AG08395 (cell line): ENCODE results near the gene DDX39B.
A peak's percentile ranks its signal among the peaks of the same experiment; 100 is the strongest.

Experiments used
- DNase-seq: peaks from one replicate; pipeline ENCODE4 v3.0.0; 2012; ENCODE audit warnings: mixed read lengths, low spot score

Gene DDX39B

DNA sequence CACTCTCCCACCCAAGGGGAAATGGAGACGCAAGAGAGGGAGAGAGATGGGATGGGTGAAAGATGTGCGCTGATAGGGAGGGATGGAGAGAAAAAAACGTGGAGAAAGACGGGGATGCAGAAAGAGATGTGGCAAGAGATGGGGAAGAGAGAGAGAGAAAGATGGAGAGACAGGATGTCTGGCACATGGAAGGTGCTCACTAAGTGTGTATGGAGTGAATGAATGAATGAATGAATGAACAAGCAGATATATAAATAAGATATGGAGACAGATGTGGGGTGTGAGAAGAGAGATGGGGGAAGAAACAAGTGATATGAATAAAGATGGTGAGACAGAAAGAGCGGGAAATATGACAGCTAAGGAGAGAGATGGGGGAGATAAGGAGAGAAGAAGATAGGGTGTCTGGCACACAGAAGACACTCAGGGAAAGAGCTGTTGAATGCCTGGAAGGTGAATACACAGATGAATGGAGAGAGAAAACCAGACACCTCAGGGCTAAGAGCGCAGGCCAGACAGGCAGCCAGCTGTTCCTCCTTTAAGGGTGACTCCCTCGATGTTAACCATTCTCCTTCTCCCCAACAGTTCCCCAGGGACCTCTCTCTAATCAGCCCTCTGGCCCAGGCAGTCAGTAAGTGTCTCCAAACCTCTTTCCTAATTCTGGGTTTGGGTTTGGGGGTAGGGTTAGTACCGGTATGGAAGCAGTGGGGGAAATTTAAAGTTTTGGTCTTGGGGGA lies 34.3 kb upstream of the DDX39B start:
- no peak for DNase-seq

DNA sequence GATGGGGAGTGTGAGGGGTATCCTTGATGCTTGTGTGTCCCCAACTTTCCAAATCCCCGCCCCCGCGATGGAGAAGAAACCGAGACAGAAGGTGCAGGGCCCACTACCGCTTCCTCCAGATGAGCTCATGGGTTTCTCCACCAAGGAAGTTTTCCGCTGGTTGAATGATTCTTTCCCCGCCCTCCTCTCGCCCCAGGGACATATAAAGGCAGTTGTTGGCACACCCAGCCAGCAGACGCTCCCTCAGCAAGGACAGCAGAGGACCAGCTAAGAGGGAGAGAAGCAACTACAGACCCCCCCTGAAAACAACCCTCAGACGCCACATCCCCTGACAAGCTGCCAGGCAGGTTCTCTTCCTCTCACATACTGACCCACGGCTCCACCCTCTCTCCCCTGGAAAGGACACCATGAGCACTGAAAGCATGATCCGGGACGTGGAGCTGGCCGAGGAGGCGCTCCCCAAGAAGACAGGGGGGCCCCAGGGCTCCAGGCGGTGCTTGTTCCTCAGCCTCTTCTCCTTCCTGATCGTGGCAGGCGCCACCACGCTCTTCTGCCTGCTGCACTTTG lies 33.6 kb upstream of the DDX39B start, which contains the start of gene TNF:
Gene TNF, plus strand, starts transcription at position 231 of the 567 bp plus-strand sequence. Its CDS starts 177 bp downstream, at position 408.
- no peak for DNase-seq

DNA sequence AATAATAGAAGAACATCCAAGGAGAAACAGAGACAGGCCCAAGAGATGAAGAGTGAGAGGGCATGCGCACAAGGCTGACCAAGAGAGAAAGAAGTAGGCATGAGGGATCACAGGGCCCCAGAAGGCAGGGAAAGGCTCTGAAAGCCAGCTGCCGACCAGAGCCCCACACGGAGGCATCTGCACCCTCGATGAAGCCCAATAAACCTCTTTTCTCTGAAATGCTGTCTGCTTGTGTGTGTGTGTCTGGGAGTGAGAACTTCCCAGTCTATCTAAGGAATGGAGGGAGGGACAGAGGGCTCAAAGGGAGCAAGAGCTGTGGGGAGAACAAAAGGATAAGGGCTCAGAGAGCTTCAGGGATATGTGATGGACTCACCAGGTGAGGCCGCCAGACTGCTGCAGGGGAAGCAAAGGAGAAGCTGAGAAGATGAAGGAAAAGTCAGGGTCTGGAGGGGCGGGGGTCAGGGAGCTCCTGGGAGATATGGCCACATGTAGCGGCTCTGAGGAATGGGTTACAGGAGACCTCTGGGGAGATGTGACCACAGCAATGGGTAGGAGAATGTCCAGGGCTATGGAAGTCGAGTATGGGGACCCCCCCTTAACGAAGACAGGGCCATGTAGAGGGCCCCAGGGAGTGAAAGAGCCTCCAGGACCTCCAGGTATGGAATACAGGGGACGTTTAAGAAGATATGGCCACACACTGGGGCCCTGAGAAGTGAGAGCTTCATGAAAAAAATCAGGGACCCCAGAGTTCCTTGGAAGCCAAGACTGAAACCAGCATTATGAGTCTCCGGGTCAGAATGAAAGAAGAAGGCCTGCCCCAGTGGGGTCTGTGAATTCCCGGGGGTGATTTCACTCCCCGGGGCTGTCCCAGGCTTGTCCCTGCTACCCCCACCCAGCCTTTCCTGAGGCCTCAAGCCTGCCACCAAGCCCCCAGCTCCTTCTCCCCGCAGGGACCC lies 32.6 kb upstream of the DDX39B start:
- DNase-seq, result no peak

DNA sequence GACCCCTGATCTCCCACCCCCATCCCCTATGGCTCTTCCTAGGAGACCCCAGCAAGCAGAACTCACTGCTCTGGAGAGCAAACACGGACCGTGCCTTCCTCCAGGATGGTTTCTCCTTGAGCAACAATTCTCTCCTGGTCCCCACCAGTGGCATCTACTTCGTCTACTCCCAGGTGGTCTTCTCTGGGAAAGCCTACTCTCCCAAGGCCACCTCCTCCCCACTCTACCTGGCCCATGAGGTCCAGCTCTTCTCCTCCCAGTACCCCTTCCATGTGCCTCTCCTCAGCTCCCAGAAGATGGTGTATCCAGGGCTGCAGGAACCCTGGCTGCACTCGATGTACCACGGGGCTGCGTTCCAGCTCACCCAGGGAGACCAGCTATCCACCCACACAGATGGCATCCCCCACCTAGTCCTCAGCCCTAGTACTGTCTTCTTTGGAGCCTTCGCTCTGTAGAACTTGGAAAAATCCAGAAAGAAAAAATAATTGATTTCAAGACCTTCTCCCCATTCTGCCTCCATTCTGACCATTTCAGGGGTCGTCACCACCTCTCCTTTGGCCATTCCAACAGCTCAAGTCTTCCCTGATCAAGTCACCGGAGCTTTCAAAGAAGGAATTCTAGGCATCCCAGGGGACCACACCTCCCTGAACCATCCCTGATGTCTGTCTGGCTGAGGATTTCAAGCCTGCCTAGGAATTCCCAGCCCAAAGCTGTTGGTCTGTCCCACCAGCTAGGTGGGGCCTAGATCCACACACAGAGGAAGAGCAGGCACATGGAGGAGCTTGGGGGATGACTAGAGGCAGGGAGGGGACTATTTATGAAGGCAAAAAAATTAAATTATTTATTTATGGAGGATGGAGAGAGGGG lies 31.7 kb upstream of the DDX39B start:
- DNase-seq, result no peak

DNA sequence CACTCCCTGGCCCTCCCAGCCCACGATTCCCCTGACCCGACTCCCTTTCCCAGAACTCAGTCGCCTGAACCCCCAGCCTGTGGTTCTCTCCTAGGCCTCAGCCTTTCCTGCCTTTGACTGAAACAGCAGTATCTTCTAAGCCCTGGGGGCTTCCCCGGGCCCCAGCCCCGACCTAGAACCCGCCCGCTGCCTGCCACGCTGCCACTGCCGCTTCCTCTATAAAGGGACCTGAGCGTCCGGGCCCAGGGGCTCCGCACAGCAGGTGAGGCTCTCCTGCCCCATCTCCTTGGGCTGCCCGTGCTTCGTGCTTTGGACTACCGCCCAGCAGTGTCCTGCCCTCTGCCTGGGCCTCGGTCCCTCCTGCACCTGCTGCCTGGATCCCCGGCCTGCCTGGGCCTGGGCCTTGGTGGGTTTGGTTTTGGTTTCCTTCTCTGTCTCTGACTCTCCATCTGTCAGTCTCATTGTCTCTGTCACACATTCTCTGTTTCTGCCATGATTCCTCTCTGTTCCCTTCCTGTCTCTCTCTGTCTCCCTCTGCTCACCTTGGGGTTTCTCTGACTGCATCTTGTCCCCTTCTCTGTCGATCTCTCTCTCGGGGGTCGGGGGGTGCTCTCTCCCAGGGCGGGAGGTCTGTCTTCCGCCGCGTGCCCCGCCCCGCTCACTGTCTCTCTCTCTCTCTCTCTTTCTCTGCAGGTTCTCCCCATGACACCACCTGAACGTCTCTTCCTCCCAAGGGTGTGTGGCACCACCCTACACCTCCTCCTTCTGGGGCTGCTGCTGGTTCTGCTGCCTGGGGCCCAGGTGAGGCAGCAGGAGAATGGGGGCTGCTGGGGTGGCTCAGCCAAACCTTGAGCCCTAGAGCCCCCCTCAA lies 30.5 kb upstream of the DDX39B start, which contains the start of gene LTA:
Gene LTA, plus strand, starts transcription at position 249 of the 871 bp plus-strand sequence. Its CDS starts 454 bp downstream, at position 703.
- DNase-seq, result no peak

DNA sequence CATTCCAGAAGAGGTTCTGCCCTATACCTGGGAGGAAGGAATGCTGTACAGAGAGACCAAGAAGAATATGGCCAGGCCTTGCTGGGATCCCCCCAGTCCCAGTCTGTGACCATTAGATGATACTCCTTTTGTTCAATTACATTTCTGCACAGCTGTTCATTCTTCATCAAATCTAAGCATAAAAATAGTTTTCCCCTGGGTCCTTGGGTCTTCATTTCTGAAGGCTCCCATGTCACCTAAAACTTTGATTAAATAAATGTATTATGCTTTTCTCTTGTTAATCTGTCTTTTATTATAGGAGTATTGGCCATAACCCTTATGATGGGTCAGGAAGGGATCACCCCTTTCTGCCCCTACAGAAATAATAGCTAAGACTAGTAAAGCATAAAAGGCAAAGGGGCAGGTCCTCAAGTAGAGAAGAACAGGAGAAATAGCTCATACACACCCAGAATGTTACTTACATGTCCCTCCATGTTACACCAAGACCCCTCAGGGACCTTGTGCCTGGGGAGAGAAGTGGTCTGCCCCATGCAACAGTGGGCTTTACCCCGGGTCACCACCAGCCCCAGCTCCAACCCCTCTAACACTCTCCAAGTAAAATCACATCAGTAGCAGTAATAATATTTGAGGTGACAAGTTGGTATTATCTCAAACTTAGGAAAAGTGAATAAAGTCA lies 28.2 kb upstream of the DDX39B start:
- no peak for DNase-seq

DNA sequence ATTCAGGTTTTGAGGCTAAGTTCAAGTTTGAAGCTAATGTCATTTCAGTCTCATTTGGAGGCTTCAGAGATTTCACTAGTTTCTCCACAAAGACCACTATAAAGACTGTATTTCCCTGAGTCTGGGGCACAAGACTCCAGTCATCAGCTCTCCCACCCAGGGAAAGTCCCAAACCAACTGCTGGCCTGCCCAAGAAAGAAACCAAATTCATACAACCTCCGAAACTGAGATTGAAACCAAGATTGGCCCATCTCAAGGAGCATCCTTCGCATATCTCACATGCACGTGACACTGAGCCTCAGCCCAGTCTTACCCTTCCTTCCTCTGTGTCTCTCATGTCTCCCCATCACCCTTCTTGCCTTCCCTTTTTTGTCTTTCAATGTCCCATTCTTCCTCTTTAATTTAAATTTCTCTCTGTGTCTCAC lies 26.7 kb upstream of the DDX39B start:
- no peak for DNase-seq

DNA sequence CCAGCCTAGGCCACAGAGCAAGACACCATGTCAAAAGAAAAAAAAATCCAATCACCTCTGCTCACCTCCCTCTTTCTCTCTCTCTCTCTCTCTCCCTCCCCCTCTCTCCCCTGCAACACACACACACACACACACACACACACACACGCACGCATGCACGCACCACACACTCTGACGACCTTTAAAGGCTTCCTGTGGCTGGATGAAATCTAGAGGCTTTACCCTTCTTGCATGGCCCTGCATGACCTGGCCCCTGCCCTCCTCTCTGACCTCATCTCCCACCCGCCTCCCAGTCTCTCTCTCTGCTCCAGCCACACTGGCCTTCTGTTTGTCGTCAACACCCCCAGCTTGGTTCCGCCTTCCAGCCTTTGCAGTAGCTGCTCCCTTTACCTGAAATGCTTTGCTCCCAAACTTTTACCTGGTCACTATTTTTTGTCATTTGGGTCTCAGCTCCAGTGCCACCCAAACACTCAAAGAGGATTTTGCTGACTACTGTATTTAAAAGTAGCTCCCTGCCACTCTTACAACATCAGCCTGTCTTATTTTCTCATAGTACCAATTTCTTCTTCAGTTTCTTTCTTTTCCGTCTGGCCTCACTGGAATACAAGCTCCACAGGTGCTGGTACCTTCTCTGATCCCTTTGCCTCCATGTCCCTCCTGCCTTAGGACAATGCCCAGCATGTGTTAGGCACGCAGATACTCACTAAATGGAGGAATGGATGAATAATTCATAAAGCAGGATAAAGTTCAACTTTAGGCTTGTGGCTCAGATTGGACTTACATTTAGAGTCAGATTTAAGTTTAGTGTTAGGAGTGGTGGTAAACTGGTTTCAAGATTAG lies 25.9 kb upstream of the DDX39B start:
- DNase-seq, result no peak

DNA sequence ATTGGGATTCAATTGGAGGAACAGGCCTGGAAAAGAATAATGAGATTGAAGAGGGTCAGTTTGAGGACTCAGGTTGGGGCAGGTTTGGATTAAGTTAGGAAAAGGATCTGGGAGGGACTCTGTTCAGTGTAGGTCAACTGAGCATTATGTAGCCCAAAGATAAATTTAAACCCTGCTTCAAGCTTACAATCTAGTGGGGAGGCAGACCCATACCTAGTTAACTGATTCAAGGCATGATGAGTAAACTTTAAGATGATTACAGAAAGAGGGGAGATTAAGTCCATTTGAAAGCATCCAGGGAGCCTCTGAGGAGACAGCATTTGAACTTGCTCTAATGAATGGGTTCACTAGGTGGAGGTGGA lies 18.9 kb upstream of the DDX39B start:
- no peak for DNase-seq

DNA sequence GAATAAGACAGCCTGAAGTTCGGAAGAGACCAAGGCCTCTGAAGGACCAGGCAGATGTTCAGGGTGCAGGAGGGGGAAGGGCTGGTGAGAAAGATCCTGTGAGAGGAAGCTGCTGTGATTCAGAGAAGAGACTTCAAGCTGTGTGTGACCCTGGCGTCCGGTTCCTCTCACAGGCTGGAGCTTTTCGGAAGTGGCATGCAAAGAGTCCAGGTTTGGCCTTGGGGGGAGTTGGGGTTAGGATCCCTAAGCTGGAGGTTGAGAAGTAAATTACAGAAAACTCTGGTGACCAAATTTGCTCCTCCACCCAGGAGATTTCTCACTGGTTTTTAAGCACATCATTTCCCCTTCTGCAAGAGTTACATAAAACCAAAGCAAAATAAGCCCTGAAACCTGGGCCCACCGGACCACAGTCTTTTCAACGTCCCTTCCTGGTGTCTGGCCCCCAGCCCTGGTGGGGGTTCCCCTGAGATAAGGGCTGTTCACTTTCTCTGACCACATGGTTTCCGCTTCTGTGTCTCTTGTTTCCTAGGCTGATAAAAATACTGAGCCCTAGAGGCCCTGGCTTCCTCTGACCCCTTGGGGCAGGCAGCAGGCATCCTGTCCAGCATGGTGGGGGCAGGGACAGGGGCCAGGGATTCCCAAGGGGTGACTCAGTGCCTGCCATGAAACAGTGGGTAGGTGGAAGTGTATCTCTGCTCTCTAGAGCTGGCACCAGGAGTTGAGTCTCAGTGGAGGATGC lies 18.3 kb upstream of the DDX39B start:
- DNase-seq, result peak; percentile 79

DNA sequence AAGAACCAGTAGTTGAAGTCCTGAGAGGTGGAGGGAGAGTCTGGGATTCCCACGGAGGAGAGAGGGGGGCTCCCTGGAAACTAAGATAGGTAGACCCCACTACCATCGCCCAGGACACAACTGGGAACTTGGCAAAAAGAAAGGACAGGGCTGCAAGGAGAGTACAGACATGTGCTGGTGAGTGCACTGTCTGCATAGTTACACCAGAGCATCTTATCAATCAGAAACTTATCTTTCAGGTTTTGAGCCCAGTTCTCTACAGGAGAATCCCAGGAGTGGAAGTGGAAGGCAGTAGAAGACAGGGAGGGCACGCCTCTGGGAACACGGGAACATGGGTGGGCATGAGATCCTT lies 17.8 kb upstream of the DDX39B start:
- DNase-seq, result no peak

DNA sequence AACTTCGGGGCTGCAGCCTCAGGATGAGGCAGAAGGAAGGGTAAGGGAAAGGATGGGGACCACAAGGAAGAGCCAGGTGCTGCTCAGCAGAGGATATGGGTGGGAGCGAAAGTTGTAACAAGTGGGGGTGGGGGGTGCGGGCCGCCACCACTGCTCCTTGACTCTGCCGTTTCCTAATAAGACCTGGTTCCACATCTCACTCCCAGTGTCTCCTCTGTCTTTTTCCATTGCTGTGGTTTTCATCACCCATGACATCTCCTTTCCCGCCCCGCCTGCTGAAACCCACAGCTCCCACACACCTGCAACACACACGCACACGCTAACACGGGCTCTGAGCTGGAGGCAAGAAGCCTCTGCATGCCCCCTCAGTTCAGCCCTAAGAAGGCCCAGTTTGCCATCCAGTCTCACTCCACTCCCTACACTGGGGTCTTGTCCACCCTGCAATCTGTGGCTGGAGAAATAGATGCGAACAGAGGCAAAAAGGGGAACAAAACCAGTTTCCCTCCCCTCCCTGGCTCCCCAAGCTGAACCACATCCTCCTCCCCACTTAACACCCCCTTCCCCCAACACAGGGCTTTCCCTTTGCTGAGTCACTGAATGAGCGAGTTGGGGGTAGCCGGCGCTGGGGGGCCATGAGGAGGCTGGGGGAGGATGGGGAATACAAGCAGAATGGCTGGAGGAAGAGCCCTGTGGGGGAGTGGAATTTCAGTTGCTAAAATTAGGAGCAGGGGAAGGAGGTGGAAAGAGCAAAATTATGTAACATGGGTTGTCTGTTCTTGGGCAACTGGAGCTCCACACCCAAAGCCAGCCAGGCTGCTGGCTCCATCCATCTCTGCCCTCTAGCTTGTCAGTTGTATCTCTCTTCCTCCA lies 17.1 kb upstream of the DDX39B start:
- peak; percentile 47 for DNase-seq

DNA sequence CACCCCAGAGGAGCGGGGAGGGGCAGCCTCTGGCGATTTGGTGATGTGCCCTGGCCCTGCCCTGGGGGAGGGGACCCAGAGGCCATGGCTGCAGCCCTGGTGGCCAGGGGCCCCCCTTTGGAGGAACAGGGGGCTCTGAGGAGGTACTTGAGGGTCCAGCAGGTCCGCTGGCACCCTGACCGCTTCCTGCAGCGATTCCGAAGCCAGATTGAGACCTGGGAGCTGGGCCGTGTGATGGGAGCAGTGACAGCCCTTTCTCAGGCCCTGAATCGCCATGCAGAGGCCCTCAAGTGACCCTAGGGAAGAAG lies 16.5 kb upstream of the DDX39B start:
- DNase-seq, result no peak

DNA sequence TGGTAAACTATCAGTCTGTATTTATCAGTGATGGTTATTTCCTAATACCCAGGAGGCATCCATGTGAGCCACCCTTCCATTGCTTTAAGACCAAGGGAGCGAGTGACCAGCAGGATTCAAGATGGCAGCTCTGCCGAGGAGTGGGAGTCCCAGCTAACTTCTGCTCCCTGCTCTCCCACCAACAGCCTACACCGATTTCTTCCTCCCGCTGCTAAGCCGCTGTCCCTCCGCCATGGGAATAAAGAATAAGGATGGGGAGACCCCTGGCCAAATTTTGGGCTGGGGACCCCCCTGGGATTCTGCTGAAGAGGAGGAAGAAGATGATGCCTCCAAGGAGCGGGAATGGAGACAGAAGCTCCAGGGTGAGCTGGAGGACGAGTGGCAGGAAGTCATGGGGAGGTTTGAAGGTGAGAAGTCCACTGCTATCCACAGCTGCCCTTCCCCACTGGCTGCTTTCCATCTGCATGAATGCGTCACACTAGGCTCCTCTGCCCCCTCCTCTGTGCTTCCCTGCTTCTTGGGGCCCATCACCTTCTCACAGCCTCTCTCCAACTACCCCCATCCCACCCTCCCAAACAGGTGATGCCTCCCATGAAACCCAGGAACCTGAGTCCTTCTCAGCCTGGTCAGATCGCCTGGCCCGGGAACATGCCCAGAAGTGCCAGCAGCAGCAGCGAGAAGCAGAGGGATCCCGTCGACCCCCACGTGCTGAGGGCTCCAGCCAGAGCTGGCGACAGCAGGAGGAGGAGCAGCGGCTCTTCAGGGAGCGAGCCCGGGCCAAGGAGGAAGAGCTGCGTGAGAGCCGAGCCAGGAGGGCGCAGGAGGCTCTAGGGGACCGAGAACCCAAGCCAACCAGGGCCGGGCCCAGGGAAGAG lies 15.9 kb upstream of the DDX39B start:
- DNase-seq, result no peak

DNA sequence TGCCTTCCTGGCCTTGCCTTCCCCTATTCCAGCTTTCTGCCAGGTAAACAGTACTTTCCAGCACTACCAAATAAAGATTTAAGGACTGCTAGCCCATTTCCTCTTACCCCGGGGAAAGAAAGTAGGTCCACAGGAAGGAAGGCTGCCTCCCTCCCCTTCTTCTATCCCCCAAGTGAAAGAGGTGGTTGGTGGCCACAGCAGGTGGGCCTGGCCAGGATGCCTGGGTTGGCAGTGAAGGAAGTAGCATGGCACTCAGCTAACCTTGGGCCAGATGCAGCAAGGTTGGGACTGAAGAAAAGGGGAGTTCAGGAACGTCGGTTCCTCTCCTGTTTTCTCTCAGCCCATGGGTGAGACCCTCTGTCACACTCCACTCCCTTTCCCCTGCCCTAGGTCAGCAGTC lies 14.5 kb upstream of the DDX39B start:
- DNase-seq, result no peak

DNA sequence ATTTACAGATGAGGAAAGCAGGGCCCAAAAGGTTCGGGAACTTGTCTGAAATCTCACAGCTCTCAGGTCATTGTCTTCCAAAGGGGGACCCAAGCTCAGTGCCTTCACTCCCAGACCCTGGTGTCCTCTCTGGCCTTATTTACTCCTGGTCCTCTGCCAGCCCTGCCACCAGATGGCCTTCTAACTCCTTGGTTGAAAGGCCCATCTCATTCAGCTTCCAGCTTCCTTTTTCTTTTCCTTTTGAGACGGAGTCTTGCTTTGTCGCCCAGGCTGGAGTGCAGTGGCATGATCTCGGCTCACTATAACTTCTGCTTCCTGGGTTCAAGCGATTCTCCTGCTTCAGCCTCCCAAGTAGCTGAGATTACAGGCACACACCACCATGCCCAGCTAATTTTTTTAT lies 9.6 kb upstream of the DDX39B start:
- DNase-seq, result peak; percentile 52

DNA sequence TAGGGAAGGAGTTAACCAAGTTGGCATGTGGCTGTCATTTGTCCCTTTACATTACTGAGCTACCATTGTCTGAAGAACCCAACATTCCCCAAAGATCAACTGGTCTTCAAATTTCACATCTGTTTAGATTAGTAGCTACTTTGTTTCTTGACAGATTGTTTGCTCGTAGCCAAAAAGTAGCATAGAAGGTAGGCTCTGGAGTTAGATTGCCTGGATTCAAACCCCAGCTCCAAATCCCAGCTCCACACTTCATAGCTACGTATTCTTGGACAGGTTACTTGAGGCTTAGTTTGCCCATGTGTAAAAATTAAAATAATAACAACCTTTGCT lies 6.7 kb upstream of the DDX39B start:
- DNase-seq, result no peak
